NCI-H748 treated with DMSO at 0.1 percent for 48 hours (cell line): ENCODE data around the gene PECR.
"Not testable (repeated sequence)": the region's sequence is repeated elsewhere in the genome, so short reads cannot be mapped to it uniquely, and the experiment has no call there.

ENCODE experiments used
- DNase-seq: peaks from one replicate; lab custom pipeline; 2025; lab: John Stamatoyannopoulos, UW

The PECR gene

DNA sequence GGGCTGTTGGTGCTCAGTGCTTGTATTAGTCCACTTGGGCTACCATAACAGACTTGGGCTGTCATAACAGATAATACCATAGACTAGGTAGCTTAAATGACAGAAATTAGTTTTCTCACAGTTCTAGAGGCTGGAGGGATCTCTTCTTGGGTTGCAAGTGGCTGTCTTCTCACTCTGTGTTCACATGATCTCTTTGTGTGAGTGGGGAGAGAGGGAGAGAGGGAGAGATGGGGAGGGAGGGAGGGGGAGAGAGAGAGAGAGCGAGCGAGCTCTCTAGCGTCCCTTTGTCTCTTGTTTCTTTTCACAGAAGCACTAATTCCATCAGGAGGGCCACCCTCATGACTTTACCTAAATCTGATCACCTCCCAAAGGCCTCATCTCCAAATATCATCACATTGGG, 23.1 kb upstream of the PECR start:
- no peak for DNase-seq

DNA sequence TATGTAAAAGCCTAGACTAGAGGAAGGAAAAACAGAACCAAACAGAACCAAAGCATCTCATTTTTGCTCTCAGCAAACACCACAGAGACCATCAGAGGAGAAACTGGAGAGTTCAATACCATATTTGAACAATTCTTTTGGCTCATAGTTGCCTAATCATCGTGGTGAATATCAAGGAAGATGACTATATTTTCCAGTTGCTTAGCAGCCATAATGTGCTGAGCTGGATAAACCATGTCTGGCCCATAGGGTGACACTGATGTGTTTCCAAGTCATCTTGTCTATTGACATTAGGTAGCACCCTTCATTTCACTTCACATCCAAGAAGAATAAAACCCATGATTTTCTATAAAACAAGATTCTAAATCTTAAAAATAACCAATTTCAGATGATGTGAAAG, 21.6 kb upstream of the PECR start:
- DNase-seq, result no peak

DNA sequence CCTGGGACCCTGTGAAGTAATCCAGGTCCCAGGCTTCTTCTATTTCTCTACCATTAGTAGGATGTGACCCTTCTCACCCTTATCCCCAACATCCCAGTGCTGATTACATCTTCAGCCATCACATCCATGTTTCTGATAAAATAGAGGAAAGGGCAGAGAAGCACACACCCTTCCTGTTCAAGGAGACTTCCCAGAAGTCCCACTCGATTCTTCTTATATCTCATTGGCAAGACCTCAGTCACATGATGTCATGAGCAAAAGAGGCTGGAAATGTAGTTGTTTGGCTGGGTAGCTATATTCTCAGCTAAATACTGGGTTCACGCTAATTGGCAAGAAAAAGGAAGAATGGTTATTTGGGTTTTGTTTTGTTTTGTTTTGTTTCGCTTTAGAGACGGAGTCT, 19.5 kb upstream of the PECR start:
- no peak for DNase-seq

DNA sequence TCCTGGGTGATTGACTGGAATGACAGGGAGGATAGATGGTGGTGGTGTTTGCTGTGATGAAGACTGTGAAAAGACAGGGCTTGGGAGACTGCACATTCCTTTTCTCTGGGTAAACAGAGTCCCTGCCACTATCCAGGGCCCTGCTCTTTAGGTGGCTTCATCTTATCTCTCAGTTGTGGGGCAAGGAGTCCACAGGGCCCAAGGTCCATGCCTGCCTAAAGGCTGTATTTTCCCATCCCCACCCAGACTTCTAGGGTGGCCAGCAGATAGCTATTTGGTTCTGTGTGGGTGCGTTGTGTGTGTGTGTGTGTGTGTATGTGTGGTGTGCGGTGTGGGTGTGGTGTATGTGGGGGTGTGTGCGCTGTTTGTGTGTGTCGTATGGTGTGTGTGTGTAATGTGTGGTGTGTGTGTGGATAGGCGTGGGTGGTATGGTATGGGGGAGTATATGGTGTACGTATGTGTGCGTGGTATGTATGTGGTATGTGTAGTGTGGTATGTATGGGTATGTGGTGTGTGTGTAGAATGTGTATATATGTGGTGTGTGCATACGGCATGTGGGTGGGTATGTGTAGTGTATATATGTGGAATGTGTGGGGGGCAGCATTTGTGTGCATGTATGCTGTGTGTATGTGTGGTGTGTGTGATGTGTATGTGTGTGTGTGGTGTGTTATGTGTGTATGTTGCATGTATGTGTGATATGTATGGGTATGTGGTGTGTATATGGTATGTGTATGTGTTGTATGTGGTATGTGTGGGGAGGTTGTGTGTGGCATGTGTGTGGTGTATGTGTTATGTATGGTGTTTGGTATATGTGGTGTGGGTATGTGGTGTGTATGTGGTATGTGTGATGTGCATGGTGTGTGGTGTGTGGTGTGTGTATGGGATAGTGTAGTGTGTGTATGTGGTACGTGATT, 17.1 kb upstream of the PECR start:
- no peak for DNase-seq

DNA sequence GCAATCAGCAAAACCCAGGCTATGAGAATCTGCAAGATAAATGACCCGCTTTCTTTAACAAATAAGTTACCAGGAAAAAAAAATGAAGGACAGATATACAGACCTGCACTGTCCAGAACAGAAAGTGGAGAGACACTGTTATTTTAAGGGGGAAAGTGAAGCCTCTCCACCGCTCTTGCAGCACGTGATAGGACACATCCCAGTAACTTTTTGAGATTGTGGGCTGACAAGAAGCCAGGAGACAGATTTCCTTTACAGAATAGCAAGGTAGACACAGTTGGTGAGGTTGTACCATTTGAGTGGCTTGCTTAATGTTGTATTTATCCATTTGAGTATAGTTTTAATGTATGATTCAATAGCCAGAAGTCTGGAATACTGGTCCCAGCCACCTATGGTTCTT, 13.1 kb upstream of the PECR start:
- DNase-seq, result no peak

DNA sequence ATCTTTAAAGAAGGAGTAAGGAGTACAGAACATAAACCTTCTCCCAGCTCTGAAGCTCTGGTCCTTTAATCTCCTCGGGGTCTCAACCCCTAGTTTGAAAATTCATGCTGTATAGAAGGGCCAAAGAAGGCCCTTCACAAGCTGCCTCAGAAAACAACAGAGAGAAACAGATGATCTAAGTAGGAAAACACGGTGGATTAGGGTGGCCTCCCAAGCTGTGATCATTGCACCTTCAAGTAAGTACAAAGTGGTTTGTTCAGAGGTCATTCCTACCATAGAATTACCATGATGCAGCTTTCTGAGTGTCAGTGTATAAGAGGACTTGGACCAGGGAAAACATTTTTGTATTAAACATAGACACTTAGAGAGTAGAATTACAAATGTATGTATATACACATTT, 11.0 kb upstream of the PECR start:
- no peak for DNase-seq

DNA sequence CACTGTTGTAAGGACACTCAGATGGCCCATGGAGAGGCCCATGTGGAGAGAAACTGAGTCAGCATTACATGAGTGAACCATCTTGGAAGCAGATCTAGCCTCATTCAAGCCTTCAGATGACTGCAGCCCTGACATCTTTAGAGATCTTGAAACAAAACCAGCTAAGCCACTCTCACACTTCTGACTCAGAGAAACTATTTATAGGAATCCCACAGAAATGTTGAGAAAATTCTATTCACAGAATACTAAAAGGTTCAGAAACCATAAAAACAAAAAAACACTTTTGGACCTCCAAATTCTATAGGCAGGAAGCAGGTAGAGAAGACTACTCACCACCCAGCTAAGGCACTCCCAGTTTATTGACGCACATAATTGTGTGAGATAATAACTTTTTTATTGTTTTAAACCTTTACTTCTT, 8.8 kb upstream of the PECR start:
- DNase-seq, result no peak

DNA sequence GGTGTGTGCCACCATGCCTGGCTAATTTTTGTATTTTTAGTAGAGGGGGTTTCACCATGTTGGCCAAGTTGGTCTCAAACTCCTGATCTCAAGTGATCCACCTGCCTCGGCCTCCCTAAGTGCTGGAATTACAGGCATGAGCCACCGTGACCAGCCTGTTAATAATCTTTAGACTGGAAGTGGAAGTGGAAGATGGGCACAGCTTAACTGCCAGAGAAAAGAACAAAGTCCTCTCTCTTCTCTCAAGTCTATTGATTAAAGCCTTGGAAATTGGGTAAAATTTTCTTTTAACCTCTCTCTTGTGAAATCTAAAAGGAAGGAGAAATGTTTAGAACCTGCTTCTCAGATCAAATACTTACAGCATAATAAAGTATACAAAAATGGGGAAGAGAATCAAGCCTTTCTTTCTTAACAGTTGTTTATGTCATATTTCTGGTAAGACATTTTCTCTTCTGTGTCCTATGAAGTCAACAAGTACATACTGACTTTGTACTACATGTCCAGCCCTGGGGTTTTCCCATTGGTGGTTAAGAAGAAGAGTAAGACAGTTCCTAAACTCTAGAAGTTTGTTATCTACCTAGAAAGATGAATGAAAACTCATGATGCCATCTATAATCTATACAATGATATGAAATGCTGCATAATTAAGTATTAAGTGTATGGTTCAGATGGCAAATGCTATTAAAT, 4.7 kb upstream of the PECR start:
- DNase-seq, result no peak

DNA sequence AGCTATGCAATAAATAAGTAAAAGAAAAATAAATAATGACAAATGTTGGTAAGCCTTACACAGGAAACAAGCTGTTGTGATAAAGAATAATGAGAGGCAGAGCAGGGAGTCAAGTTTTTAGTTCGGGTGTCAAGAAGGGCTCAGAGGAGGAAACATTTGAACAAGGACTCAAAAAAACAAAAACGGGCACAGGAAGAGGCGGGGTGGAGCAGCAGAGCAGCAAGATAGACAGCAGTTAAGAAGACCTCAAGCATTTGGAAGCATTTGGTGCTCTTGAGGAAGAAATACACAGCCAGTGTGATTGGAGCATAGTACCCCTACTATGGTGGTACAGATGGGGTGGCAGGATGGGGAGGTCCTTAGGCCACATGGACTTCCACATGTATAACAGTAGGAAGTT, 2.9 kb upstream of the PECR start:
- DNase-seq, result no peak

DNA sequence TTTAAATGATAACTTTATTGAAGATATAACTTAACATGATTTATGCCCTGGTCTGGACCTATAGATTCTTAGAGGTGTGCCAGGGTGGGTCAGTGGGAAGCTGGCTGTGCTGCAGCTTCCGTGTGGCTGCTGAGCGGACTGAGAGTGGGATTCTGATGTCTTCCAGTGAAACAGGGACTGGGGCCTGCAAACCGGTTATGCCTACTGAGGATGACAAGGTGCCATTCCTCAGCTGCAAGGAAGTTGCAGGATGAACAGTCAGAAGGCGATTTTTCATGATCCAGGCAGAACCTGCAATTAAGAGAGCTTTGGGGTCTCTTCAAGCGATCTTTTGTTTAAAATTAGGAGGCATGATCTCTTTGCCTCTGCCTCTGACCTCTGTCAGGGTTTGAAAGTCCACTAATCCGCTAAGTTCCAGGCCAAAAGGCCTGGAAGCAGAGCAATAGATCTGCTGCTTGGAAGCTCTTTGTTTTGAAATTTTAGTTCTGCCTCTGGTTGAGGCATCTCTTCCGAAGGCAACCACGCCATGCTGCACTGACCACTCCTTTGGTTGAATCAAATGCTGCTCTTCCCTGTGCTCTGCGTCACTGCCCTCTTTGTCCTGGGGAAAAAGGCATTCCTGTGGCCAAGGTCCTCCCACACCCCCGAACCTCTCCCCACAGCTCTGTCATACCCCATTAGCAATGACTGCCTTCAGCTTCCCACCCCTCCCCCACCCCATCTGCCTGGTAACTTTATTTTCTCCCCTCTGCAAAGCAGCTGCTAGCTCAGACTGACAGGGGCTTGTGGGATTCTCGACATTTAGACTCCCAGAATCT, 2.1 kb upstream of the PECR start:
- DNase-seq, result no peak

DNA sequence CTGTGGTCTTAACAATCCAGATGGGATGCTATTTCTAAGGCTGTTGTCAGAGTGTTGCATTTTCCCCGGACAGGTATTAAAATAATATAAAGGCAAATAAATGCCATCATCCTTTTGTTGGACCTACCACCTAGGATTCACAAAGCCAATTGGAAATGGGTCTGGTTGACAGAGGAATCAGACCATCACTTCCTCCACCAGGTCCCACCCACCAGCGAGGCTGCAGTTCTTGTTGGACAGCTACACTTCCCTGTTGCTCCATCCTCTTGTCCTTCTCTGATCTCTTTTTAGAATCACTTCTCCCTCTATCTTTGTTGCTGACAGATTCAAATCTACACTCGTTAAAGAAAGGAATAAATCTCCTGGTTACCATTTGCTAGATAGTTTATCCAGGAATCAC, 1.2 kb upstream of the PECR start:
- DNase-seq, result peak; percentile 36

DNA sequence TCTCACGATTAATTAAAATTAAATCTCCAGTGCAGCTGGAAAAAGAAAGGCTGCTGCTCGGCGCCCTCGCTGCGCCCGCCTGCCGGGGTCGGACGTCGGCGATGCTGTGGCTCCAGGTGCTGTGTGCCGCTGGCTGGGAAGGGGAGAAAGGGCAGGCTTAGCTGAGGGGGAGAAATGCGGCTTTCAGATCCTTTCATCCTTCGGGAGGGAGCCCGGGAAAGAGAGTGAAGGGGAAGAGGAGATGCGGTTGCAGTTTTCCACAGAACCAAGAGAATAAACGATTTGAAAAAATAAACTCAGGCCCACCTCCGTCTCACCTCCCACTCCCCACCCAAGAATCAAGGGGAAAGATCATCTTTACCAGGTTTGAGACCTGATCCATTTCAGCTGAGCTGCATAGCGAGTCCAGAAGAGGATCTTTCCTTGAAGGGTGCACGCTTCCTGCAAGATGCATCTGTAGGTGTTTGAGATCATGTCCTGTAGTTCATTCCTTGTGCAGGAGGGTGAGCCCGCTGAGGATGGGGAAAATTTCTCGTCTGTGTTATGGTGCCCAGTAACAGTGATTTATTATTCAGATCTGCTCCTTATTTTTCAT, 605 bp upstream of the PECR start:
- no peak for DNase-seq

DNA sequence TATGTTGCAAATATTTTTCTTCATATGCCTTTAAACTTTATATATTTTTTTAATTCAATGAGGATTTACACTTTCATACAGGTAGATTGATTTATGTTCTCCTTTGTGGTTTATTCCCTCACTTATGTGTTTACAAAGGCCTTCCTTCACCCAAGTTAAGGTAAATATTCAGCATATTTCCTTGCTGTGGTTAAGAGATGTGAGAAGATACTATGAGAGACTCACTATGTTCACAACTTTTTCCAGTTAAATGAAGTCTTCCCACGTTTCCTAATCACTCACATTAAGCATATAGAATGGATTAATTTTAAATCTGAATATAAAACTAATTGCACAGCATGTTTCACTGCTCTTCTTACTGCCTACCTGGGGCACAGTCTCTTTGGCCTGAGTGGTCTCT, 597 bp downstream of the PECR start:
- DNase-seq, result no peak

DNA sequence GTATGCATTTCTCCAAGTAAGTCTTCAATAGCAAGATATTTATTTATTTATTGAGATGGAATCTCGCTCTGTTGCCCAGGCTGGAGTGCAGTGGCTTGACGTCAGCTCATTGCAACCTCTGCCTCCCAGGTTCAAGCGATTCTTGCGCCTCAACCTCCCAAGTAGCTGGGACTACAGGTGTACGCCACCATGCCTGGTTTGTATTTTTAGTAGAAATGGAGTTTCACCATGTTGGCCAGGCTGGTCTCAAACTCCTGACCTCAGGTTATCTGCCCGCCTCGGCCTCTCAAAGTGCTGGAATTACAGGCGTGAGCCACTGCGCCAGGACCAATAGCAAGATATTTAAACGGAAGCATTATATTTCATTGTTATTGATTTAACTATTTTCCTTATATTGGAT, 1.6 kb downstream of the PECR start:
- DNase-seq, result not testable (repeated sequence)

DNA sequence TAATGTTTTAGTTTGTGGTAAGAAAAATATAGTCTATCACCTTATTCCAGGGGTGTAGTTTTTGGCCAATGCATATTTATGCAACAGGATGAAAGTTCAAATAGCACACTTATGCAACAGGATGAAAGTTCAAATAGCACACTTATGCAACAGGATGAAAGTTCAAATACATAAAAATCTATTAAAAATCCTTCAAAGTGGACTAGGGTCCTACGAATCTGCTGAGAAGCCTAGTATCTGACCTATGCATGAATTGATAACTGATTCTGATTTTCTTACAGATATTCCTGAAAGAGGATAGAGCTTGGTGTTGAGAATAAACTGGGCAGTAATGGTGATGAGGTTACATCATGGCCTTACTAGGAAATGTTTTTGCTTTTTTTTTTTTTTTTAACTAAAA, 2.8 kb downstream of the PECR start:
- no peak for DNase-seq

DNA sequence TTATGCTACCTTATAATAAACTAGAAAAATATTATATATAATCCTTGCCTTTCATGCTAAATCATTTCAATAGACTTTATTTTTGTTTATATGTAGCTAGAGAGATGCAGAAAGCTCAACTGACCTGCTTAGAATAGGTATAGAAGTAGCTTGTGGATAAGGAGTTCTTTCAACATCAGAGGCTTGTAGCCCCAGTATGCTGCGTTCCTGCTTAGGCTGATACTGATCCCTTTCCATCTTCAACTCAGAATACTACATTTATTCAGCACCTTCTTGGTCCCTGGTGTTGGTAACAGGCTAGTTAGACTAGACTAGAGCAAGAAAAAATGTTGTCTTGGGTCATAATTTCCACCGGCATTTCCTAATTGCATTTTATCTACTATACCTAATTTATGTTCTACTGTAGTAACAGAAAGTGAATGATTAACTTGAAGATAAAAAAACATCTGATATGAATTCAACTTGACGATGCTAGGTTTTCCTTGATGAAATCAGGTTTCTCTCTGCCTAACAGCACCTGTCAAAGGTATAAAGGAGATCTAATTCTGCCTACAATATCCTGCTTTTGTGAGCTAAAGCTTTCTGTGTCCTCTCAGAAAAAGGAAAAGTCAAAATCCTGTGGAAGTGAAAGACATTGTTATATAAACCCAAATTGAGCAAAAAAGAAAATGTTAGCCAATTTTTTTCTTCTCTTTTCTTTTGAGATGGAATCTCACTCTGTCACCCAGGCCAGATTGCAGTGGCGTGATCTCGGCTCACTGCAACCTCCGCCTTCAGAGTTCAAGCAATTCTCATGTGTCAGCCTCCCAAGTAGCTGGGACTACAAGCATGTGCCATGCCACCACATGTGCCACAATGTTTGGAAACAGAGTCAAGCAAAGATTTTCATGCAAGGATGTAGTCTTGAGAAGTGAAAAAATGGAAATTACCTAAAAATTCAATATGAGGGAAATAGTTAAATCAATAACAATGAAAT, 5.8 kb downstream of the PECR start:
- DNase-seq, result no peak

DNA sequence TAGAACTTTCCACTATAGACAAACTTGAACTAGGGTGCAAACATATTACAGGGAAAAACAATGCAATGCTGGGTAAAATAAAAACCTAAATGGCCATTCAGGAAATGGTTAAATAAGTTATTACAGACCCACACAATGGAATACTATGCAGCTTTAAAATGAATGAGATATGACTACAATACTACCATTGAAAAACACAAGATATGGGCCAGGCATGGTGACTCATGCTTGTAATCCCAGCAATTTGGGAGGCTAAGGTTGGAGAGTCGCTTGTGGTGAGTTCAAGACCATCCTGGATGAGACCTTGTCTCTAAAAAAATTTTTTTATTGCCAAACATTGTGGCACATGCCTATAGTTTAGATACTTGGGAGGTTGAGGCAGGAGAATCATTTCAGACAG, 6.8 kb downstream of the PECR start:
- DNase-seq, result no peak

DNA sequence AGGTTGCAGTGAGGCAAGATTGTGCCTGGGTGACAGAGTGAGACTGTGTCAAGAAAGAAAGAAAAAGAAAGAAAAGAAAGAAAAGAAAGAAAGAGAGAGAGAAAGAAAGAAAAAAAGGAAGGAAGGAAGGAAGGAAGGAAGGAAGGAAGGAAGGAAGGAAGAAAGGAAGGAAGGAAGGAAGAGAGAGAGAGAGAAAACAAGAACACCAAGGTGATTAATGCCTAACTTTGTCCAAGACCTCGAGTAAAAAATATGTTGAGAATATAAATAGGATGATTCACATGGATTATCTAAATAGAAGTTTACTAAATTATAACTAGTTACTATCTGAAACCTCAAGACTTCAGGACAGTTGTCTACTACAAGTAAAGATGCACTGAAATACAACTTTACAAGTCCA, 7.2 kb downstream of the PECR start:
- DNase-seq, result no peak

DNA sequence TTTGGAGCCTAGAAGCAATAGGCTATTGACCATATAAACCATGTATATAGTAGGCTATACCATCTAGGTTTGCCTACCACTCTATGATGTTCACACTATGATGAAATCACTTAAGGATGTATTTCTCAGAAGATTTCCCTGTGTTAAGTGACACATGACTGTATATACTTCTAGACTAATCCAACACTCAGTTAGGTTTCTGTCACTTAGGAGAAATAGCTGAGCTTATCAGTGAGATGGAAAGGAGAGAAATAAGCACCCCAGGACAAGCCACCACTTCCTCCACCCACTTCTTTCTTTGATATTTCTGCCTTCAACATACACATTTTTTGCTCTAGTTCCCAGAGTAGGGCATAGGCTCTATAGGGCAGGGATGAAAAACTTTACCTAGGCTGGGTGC, 7.8 kb downstream of the PECR start:
- no peak for DNase-seq

DNA sequence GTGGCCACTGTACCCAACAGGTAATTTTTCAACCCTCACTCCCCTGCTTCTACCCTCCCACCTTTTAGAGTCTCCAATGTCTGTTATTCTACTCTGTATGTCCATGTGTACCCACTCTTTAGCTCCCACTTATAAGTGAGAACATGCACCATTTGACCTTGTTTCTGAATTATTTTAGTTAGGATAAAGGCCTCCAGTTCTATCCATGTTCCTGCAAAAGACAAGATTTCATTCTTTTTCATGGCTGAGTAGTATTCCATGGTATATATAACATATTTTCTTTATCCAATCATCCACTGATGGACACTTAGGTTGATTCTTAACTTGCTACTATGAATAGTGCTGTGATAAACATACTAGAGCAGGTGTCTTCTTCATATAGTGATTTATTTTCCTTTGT, 9.1 kb downstream of the PECR start:
- no peak for DNase-seq
